OCI-LY7 (cell line): ENCODE measurements around the gene HES2. TPM values are rescaled to one million over a fixed set of nuclear protein-coding genes. Genes with fewer than 3 reads are reported as not detected.

Source experiments
- BruUV-seq: library from RNA; stranded (reverse); fragments of 400-500 nt; replicated peaks from 2 replicates; lab custom pipeline; 2021; lab: Mats Ljungman, UMichigan
- CTCF ChIA-PET: fragments of 300-600 bp; sonication (Branson Sonifier 250); formaldehyde crosslinking; loops from one replicate; lab custom pipeline; 2022; ENCODE audit warnings: antibody characterized with exemption; ENCODE audit not compliant: unreplicated experiment; lab: Charles Lee
- POLR2A ChIA-PET: fragments of 300-600 bp; sonication (Branson Sonifier 250); formaldehyde crosslinking; loops from one replicate; lab custom pipeline; 2022; ENCODE audit warnings: antibody characterized with exemption; lab: Charles Lee
- DNase-seq: peaks from one replicate; pipeline ENCODE4 v3.0.0-alpha.2; 2015; ENCODE audit warnings: low spot score
- H2AFZ ChIP-seq: fragments of 200-600 bp; sonication (generic), shearing (Covaris generic); 2 replicates; pipeline ENCODE4 v1.6.1; 2014; ENCODE audit warnings: mild to moderate bottlenecking, antibody characterized with exemption, low read length, moderate library complexity
- H3K27ac ChIP-seq: fragments of 200-600 bp; sonication (generic); 2 replicates; pipeline ENCODE4 v1.5.1; 2014; ENCODE audit warnings: mixed run types, low read depth, mild to moderate bottlenecking, moderate library complexity, low read length, inconsistent platforms; ENCODE audit not compliant: poor library complexity, severe bottlenecking
- H3K36me3 ChIP-seq: fragments of 200-600 bp; sonication (generic); 2 replicates; pipeline ENCODE4 v1.6.1; 2014; ENCODE audit warnings: mild to moderate bottlenecking, antibody characterized with exemption, low read length, moderate library complexity, mixed read lengths; ENCODE audit not compliant: insufficient read depth
- H3K4me1 ChIP-seq: fragments of 200-600 bp; sonication (generic); 2 replicates; pipeline ENCODE4 v1.5.1; 2014; ENCODE audit warnings: mild to moderate bottlenecking, low read length; ENCODE audit not compliant: insufficient read depth, poor library complexity, severe bottlenecking
- H3K4me2 ChIP-seq: fragments of 200-600 bp; sonication (generic); 2 replicates; pipeline ENCODE4 v1.6.1; 2014; ENCODE audit warnings: mild to moderate bottlenecking, low read length
- H3K4me3 ChIP-seq: fragments of 200-600 bp; sonication (generic); 2 replicates; pipeline ENCODE4 v1.5.1; 2014; ENCODE audit warnings: mild to moderate bottlenecking, low read depth, low read length; ENCODE audit not compliant: poor library complexity, severe bottlenecking
- H3K79me2 ChIP-seq: fragments of 200-600 bp; sonication (generic); 2 replicates; pipeline ENCODE4 v1.6.1; 2016; ENCODE audit warnings: low read depth, mild to moderate bottlenecking, low read length, moderate library complexity, mixed read lengths; ENCODE audit not compliant: insufficient read depth
- H3K9me2 ChIP-seq: fragments of 200-600 bp; sonication (generic); 2 replicates; pipeline ENCODE4 v1.6.1; 2016; ENCODE audit warnings: mild to moderate bottlenecking, low read length, mixed read lengths; ENCODE audit not compliant: insufficient read depth
- H3K9me3 ChIP-seq: fragments of 200-600 bp; sonication (generic); 2 replicates; pipeline ENCODE4 v1.6.1; 2014; ENCODE audit warnings: mild to moderate bottlenecking, mixed run types, low read length, mixed read lengths
- H4K20me1 ChIP-seq: fragments of 200-600 bp; sonication (generic); 2 replicates; pipeline ENCODE4 v1.6.1; 2014; ENCODE audit warnings: mild to moderate bottlenecking, antibody characterized with exemption, low read length, moderate library complexity, mixed read lengths; ENCODE audit not compliant: insufficient read depth
- EZH2phosphoT487 ChIP-seq: fragments of 200-600 bp; sonication (generic); IDR thresholded peaks from 2 replicates; pipeline ENCODE4 v1.6.1; 2018; ENCODE audit warnings: low read depth, borderline replicate concordance, mild to moderate bottlenecking, mixed run types, antibody characterized with exemption, low read length, moderate library complexity, mixed read lengths
- intact Hi-C: fragments of 100-400 bp; cut with micrococcal nuclease; formaldehyde crosslinking; loops from one replicate; pipeline ENCODE4 v1.10.0; 2022; ENCODE audit not compliant: unreplicated experiment
- total RNA-seq, 2 experiments: library from RNA; depleted of rRNA in 1 of 2; stranded (reverse); fragments of >200 nt in 1 of 2; shearing (Covaris generic) in 1 of 2; gene quantifications; 2 replicates each; pipeline ENCODE4 v1.2.3, GENCODE V29; 2014 to 2022
- TF ChIP-seq, protein P1 (sequence below): fragments of 200-600 bp; sonication (generic); conservative IDR thresholded peaks from 2 replicates; pipeline ENCODE4 v1.5.1; 2014; ENCODE audit warnings: mild to moderate bottlenecking, antibody characterized with exemption, low read length, moderate library complexity, mixed read lengths

The HES2 gene
- total RNA-seq, 2 experiments from 2014 or later, result not detected

DNA sequence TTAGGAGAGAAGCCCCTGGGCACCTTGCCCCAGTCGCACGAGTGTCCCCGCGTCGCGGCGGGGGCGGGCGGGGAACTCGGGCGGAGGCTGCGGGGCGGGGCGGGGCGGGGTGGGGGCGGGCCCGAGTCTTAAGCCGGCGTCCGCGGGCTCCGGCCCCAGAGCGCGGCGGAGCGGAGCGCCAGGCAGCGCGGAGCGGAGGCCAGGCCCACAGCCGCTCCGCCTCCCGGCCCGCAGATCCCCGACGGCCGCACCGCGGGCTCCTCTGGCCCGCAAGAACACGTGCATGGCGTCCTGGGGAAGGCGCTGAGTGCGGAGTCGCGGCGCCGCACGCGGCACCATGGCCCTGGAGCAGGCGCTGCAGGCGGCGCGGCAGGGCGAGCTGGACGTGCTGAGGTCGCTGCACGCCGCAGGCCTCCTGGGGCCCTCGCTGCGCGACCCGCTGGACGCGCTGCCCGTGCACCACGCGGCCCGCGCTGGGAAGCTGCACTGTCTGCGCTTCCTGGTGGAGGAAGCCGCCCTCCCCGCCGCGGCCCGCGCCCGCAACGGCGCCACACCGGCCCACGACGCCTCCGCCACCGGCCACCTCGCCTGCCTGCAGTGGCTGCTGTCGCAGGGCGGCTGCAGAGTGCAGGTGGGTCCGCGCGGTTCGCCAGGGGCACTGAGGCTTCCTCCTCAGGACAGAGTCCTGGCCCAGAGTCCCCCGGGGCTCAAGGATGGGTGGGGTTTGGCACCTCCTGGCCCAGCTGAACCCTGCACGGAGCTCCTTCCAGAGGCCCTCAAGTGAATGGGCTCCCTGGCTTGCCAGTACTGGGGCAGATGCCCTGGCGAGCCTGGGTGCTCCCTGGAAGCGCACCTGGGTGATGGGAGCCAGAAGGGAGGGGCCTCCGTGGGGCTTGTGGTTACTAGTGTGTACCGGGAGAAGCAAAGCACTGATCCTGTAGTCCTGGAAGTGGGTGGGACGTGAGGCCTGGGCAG, 5.2 kb upstream of the HES2 start, which contains the start of gene ESPN:
ESPN (plus strand) TSS at position 158 of the 975 bp plus-strand sequence; CDS start at position 338, 180 bp downstream.
- Histone ChIP-seq H3K4me1 (no peaks in the 10 kb centered on the region), H3K9me3 (no peaks in the 10 kb centered on the region), H3K9me2 (no peaks in the 10 kb centered on the region), H3K36me3 (no peaks in the 10 kb centered on the region), H4K20me1 (no peaks in the 10 kb centered on the region), H3K4me2 (no peak within 1 kb of the TSS), H3K79me2 (no peaks in the 10 kb centered on the region), H3K4me3 (no peak within 1 kb of the TSS), H3K27ac (no peak within 1 kb of the TSS), H2AFZ (no peak within 1 kb of the TSS)
- intact Hi-C loops, result no loop called here
- ChIA-PET POLR2A (no interaction called here), CTCF (no interaction called here)
- BruUV-seq, result no TSS peak
- no peak for DNase-seq
- TF ChIP-seq, protein P1, sequence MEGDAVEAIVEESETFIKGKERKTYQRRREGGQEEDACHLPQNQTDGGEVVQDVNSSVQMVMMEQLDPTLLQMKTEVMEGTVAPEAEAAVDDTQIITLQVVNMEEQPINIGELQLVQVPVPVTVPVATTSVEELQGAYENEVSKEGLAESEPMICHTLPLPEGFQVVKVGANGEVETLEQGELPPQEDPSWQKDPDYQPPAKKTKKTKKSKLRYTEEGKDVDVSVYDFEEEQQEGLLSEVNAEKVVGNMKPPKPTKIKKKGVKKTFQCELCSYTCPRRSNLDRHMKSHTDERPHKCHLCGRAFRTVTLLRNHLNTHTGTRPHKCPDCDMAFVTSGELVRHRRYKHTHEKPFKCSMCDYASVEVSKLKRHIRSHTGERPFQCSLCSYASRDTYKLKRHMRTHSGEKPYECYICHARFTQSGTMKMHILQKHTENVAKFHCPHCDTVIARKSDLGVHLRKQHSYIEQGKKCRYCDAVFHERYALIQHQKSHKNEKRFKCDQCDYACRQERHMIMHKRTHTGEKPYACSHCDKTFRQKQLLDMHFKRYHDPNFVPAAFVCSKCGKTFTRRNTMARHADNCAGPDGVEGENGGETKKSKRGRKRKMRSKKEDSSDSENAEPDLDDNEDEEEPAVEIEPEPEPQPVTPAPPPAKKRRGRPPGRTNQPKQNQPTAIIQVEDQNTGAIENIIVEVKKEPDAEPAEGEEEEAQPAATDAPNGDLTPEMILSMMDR, result no peak
- TF ChIP-seq EZH2phosphoT487, result no peak

DNA sequence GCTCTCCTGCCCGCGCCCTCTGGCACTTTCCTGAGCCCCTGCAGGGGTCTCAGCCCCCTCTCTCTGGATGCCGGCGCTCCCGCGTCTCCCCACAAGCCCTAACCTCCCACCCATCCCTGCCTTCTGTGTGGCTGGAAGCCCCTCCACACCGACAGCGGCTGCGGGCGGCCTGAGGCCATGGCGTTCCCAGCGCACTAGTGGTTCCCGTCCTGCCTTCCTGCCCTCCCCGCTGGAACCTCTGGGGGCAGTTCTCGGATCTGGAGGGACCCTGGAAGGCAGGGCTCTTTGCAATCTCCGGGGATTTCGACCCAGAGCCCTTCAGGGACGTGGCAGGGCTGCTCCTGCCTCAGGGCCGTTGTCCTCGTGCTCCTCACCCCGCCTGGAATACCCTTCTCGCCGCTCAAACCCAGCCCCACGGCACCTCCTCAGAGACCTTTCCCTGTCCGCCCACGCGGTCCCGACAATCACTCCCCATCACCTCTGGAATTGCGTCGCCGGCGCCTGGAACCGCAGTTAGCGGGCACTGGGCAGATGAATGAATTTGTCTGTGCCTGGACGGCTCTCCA, 4.4 kb upstream of the HES2 start:
- POLR2A ChIA-PET, result no interaction called here
- no peak for TF ChIP-seq EZH2phosphoT487
- TF ChIP-seq, protein P1, result no peak
- DNase-seq, result no peak
- BruUV-seq, result no TSS peak
- intact Hi-C loops, result no loop called here
- no peaks in the 10 kb centered on the region for H3K79me2 ChIP-seq
- CTCF ChIA-PET, result interaction anchor here (1.0 kb wide), 1 partner anchor 177 kb away, joined by 3 read pairs; no protein-coding TSS in a partner anchor
- H3K4me1 ChIP-seq, result no peaks in the 10 kb centered on the region
- H3K9me3 ChIP-seq, result no peaks in the 10 kb centered on the region
- H3K9me2 ChIP-seq, result no peaks in the 10 kb centered on the region
- no peak overlapping the region for H3K4me2 ChIP-seq
- H2AFZ ChIP-seq, result no peak overlapping the region
- no peak overlapping the region for H3K27ac ChIP-seq
- no peaks in the 10 kb centered on the region for H4K20me1 ChIP-seq
- H3K36me3 ChIP-seq, result no peaks in the 10 kb centered on the region
- no peak overlapping the region for H3K4me3 ChIP-seq
